Nephron (organoid): ENCODE results near the gene ATAD2B.

Experiments
- H3K27ac Mint-ChIP-seq, 3 experiments: 2 replicates each; pipeline ENCODE4 v1.8.0; 2020; ENCODE audit warnings: mixed read lengths in 3 of 3, mild to moderate bottlenecking in 2 of 3, moderate library complexity in 1 of 3
- H3K27me3 Mint-ChIP-seq: 2 replicates; pipeline ENCODE4 v1.8.0; 2021; ENCODE audit warnings: low read depth, mild to moderate bottlenecking, moderate library complexity, mixed read lengths
- H3K36me3 Mint-ChIP-seq: 2 replicates; pipeline ENCODE4 v1.8.0; 2020; ENCODE audit warnings: low read depth, mixed read lengths
- H3K4me1 Mint-ChIP-seq: 2 replicates; pipeline ENCODE4 v1.8.0; 2020; ENCODE audit warnings: mixed read lengths
- H3K4me3 Mint-ChIP-seq, 3 experiments: 2 replicates each; pipeline ENCODE4 v1.8.0; 2020; ENCODE audit warnings: mild to moderate bottlenecking in 3 of 3, mixed read lengths in 3 of 3, moderate library complexity in 2 of 3
- H3K9me3 Mint-ChIP-seq: 2 replicates; pipeline ENCODE4 v1.8.0; 2020; ENCODE audit warnings: mixed read lengths
- CTCF ChIP-seq, 3 experiments: fragments of 200-600 bp; sonication (generic); IDR thresholded peaks; one replicate each; pipeline ENCODE4 v1.5.0; 2021; ENCODE audit warnings: antibody characterized with exemption in 3 of 3; ENCODE audit not compliant: unreplicated experiment in 3 of 3

Gene ATAD2B

GRCh38 chr2:23904215-23904614 is 22.7 kb downstream of the ATAD2B start:
- Mint-ChIP-seq H3K27me3 (no peaks in the 10 kb centered on the region), H3K4me3 (no peak overlapping the region), H3K4me1 (peaks cover 11% of the 10 kb centered on the region), H3K27ac (no peak overlapping the region), H3K9me3 (peaks cover 5% of the 10 kb centered on the region), H3K36me3 (peaks cover 12% of the 10 kb centered on the region)
- no peak for TF ChIP-seq CTCF (IDR thresholded peaks at IDR 0.05; ENCODE audit: unreplicated experiment in 3 of 3)

GRCh38 chr2:23903034-23903433 is 23.9 kb downstream of the ATAD2B start:
- peaks cover 8% of the 10 kb centered on the region for H3K9me3 Mint-ChIP-seq
- peaks cover 11% of the 10 kb centered on the region for H3K4me1 Mint-ChIP-seq
- peaks cover 12% of the 10 kb centered on the region for H3K36me3 Mint-ChIP-seq
- H3K27ac Mint-ChIP-seq: no peak overlapping the region
- H3K27me3 Mint-ChIP-seq: no peaks in the 10 kb centered on the region
- no peak overlapping the region for H3K4me3 Mint-ChIP-seq
- TF ChIP-seq CTCF (IDR thresholded peaks at IDR 0.05; ENCODE audit: unreplicated experiment in 3 of 3): no peak

- Mint-ChIP-seq H3K36me3 (peaks cover 13% of the 10 kb centered on the region), H3K9me3 (peaks cover 12% of the 10 kb centered on the region), H3K27me3 (no peaks in the 10 kb centered on the region), H3K27ac (no peak overlapping the region), H3K4me1 (peaks cover 11% of the 10 kb centered on the region), H3K4me3 (no peak overlapping the region)
- no peak for TF ChIP-seq CTCF (IDR thresholded peaks at IDR 0.05; ENCODE audit: unreplicated experiment in 3 of 3)
Measured at GRCh38 chr2:23901966-23902846, 24.7 kb downstream of the ATAD2B start.

- no peak overlapping the region for H3K4me3 Mint-ChIP-seq
- H3K27ac Mint-ChIP-seq: no peak overlapping the region
- TF ChIP-seq CTCF (IDR thresholded peaks at IDR 0.05; ENCODE audit: unreplicated experiment in 3 of 3): no peak
- peaks cover 19% of the 10 kb centered on the region for H3K36me3 Mint-ChIP-seq
- peaks cover 13% of the 10 kb centered on the region for H3K9me3 Mint-ChIP-seq
- peaks cover 11% of the 10 kb centered on the region for H3K4me1 Mint-ChIP-seq
- H3K27me3 Mint-ChIP-seq: no peaks in the 10 kb centered on the region
Measured at GRCh38 chr2:23900541-23901322, 26.2 kb downstream of the ATAD2B start.

GRCh38 chr2:23900133-23900532 is 26.8 kb downstream of the ATAD2B start:
- Mint-ChIP-seq H3K4me1 (peaks cover 11% of the 10 kb centered on the region), H3K9me3 (peaks cover 13% of the 10 kb centered on the region), H3K4me3 (no peak overlapping the region), H3K27me3 (no peaks in the 10 kb centered on the region), H3K36me3 (peaks cover 19% of the 10 kb centered on the region), H3K27ac (no peak overlapping the region)
- no peak for TF ChIP-seq CTCF (IDR thresholded peaks at IDR 0.05; ENCODE audit: unreplicated experiment in 3 of 3)
